DOHH2 (cell line): Measurements from ENCODE around the gene SH3PXD2A.

ENCODE experiments used
- H3F3A ChIP-seq: fragments of 200-600 bp; sonication (generic), shearing (Covaris generic); 2 replicates; pipeline ENCODE4 v1.6.0; 2016; ENCODE audit warnings: antibody characterized with exemption, mild to moderate bottlenecking; ENCODE audit not compliant: control insufficient read depth, insufficient read depth
- H3K27ac ChIP-seq: fragments of 200-600 bp; sonication (generic); 2 replicates; pipeline ENCODE4 v1.5.1; 2014; ENCODE audit warnings: low read depth, mild to moderate bottlenecking, low read length, moderate library complexity
- H3K27me3 ChIP-seq: fragments of 200-600 bp; sonication (generic); 2 replicates; pipeline ENCODE4 v1.6.1; 2014; ENCODE audit warnings: mild to moderate bottlenecking, low read length, mixed read lengths; ENCODE audit not compliant: control insufficient read depth
- H3K36me3 ChIP-seq: fragments of 200-600 bp; sonication (generic); 2 replicates; pipeline ENCODE4 v1.6.1; 2014; ENCODE audit warnings: mild to moderate bottlenecking, low read length, moderate library complexity, mixed read lengths; ENCODE audit not compliant: control insufficient read depth
- H3K4me1 ChIP-seq: fragments of 200-600 bp; sonication (generic); 2 replicates; pipeline ENCODE4 v1.6.1; 2014; ENCODE audit warnings: mild to moderate bottlenecking, low read length, mixed read lengths; ENCODE audit not compliant: control insufficient read depth
- H3K4me2 ChIP-seq: fragments of 200-600 bp; sonication (generic); 2 replicates; pipeline ENCODE4 v1.6.0; 2014; ENCODE audit warnings: mild to moderate bottlenecking, low read length, moderate library complexity
- H3K4me3 ChIP-seq: fragments of 200-600 bp; sonication (generic); 2 replicates; pipeline ENCODE4 v1.5.1; 2014; ENCODE audit warnings: mild to moderate bottlenecking, low read length, mixed read lengths
- H3K79me2 ChIP-seq: fragments of 200-600 bp; sonication (generic); 2 replicates; pipeline ENCODE4 v1.6.1; 2014; ENCODE audit warnings: mild to moderate bottlenecking, low read length, mixed read lengths; ENCODE audit not compliant: control insufficient read depth
- H3K9me2 ChIP-seq: fragments of 200-600 bp; sonication (generic); replicated peaks from 2 replicates; pipeline ENCODE4 v1.6.1; 2014; ENCODE audit warnings: mild to moderate bottlenecking, low read length, mixed read lengths; ENCODE audit not compliant: control insufficient read depth
- H3K9me3 ChIP-seq: fragments of 200-600 bp; sonication (generic); 2 replicates; pipeline ENCODE4 v1.6.1; 2014; ENCODE audit warnings: antibody characterized with exemption, low read length, mixed read lengths; ENCODE audit not compliant: control insufficient read depth, insufficient read depth
- H4K20me1 ChIP-seq: fragments of 200-600 bp; sonication (generic); 2 replicates; pipeline ENCODE4 v1.6.0; 2014; ENCODE audit warnings: low read depth, mild to moderate bottlenecking, antibody characterized with exemption, low read length, moderate library complexity; ENCODE audit not compliant: control insufficient read depth, insufficient read depth
- EZH2phosphoT487 ChIP-seq: fragments of 200-600 bp; sonication (generic); IDR thresholded peaks from 2 replicates; pipeline ENCODE4 v1.6.1; 2017; ENCODE audit warnings: borderline replicate concordance, mild to moderate bottlenecking, antibody characterized with exemption, low read length, moderate library complexity, mixed read lengths
- TF ChIP-seq, protein P1 (sequence below): fragments of 200-600 bp; sonication (generic); IDR thresholded peaks from one replicate; pipeline ENCODE4 v1.5.1; 2014; ENCODE audit warnings: antibody characterized with exemption, mild to moderate bottlenecking, low read depth, low read length; ENCODE audit not compliant: poor library complexity, severe bottlenecking

SH3PXD2A gene

GRCh38 chr10:103869336-103869735, 14.0 kb upstream of the SH3PXD2A start:
- Histone ChIP-seq H4K20me1 (no peaks in the 10 kb centered on the region), H3K4me1 (no peaks in the 10 kb centered on the region)
- TF ChIP-seq EZH2phosphoT487: no peak
- TF ChIP-seq, protein P1, sequence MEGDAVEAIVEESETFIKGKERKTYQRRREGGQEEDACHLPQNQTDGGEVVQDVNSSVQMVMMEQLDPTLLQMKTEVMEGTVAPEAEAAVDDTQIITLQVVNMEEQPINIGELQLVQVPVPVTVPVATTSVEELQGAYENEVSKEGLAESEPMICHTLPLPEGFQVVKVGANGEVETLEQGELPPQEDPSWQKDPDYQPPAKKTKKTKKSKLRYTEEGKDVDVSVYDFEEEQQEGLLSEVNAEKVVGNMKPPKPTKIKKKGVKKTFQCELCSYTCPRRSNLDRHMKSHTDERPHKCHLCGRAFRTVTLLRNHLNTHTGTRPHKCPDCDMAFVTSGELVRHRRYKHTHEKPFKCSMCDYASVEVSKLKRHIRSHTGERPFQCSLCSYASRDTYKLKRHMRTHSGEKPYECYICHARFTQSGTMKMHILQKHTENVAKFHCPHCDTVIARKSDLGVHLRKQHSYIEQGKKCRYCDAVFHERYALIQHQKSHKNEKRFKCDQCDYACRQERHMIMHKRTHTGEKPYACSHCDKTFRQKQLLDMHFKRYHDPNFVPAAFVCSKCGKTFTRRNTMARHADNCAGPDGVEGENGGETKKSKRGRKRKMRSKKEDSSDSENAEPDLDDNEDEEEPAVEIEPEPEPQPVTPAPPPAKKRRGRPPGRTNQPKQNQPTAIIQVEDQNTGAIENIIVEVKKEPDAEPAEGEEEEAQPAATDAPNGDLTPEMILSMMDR: no peak

DNA sequence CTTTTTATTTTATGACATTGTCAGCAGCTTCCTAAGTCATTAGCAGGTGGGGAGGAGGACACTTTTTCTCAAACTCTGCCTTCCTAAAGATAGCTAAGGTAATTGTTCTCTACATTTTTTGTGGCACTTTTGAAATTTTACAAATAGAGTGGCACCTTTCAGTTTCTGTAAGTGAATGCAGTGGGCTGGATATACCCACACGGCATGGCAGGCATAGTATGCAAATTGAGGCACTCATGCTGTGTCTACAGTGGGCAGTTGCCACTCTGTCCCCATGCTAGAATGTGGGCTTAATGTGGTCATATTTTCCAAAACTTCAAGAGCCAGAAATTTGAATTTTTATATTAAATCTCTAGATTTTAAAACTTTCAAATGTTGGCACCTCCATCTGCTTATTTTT, 12.8 kb upstream of the SH3PXD2A start:
- no peaks in the 10 kb centered on the region for H4K20me1 ChIP-seq
- no peaks in the 10 kb centered on the region for H3K36me3 ChIP-seq
- H3K9me3 ChIP-seq: no peaks in the 10 kb centered on the region
- no peaks in the 10 kb centered on the region for H3K27me3 ChIP-seq
- H3K79me2 ChIP-seq: no peaks in the 10 kb centered on the region
- no peak for TF ChIP-seq EZH2phosphoT487
- TF ChIP-seq, protein P1: no peak
- H3K4me3 ChIP-seq: no peak overlapping the region
- no peaks in the 10 kb centered on the region for H3F3A ChIP-seq
- H3K9me2 ChIP-seq: no peaks in the 10 kb centered on the region
- H3K27ac ChIP-seq: no peak overlapping the region
- no peaks in the 10 kb centered on the region for H3K4me1 ChIP-seq
- no peak overlapping the region for H3K4me2 ChIP-seq

More at GRCh38 chr10:103869336-103869735, 14.0 kb upstream of the SH3PXD2A start:
- no peak overlapping the region for H3K4me2 ChIP-seq
- no peak overlapping the region for H3K4me3 ChIP-seq
- H3K79me2 ChIP-seq: no peaks in the 10 kb centered on the region
- H3K9me3 ChIP-seq: no peaks in the 10 kb centered on the region
- H3K27me3 ChIP-seq: no peaks in the 10 kb centered on the region
- H3K36me3 ChIP-seq: no peaks in the 10 kb centered on the region
- no peaks in the 10 kb centered on the region for H3F3A ChIP-seq
- no peaks in the 10 kb centered on the region for H3K9me2 ChIP-seq
- no peak overlapping the region for H3K27ac ChIP-seq

GRCh38 chr10:103861505-103861904, 6.1 kb upstream of the SH3PXD2A start:
- H3K9me2 ChIP-seq: no peaks in the 10 kb centered on the region
- H3K27ac ChIP-seq: no peak overlapping the region
- no peaks in the 10 kb centered on the region for H3K9me3 ChIP-seq
- H3K27me3 ChIP-seq: peaks cover 8% of the 10 kb centered on the region
- H3K4me3 ChIP-seq: no peak overlapping the region
- no peaks in the 10 kb centered on the region for H3F3A ChIP-seq
- H3K36me3 ChIP-seq: no peaks in the 10 kb centered on the region
- no peak for TF ChIP-seq EZH2phosphoT487
- TF ChIP-seq, protein P1: no peak
- H3K79me2 ChIP-seq: no peaks in the 10 kb centered on the region
- H4K20me1 ChIP-seq: no peaks in the 10 kb centered on the region
- no peak overlapping the region for H3K4me2 ChIP-seq
- no peaks in the 10 kb centered on the region for H3K4me1 ChIP-seq
